Thoracic aorta (tissue), 2 donors: Measurements from ENCODE around the gene SH3RF2. TPM values are rescaled to one million over a fixed set of nuclear protein-coding genes. Genes with fewer than 3 reads are reported as not detected.
"Not testable (repeated sequence)": the region's sequence is repeated elsewhere in the genome, so short reads cannot be mapped to it uniquely, and the experiment has no call there.

Source experiments
- ATAC-seq: fragments of 150-250 bp; one replicate; pipeline ENCODE4 v1.8.0; 2017; ENCODE audit warnings: low read depth; ENCODE audit not compliant: insufficient number of reproducible peaks, low FRiP score
- DNase-seq: peaks from one replicate; pipeline ENCODE4 v3.0.0-alpha.2; 2020; ENCODE audit warnings: low spot score
- H3K27ac ChIP-seq, 2 donors: fragments of 200-600 bp; sonication (generic); 1 replicate in 1 of 2; 2 replicates in 1 of 2; pipeline ENCODE4 v1.5.1; 2016; ENCODE audit warnings: mild to moderate bottlenecking in 2 of 2, moderate library complexity in 2 of 2
- H3K27me3 ChIP-seq: fragments of 200-600 bp; sonication (generic); replicated peaks from 2 replicates; pipeline ENCODE4 v1.6.0; 2016; ENCODE audit warnings: mild to moderate bottlenecking; ENCODE audit not compliant: insufficient read depth
- H3K36me3 ChIP-seq: fragments of 200-600 bp; sonication (generic); one replicate; pipeline ENCODE4 v1.5.1; 2016
- H3K4me1 ChIP-seq, 2 donors: fragments of 200-600 bp; sonication (generic); 1 replicate in 1 of 2; 2 replicates in 1 of 2; pipeline versions ENCODE4 v1.5.1 to v1.6.0; 2016; ENCODE audit warnings: low read depth in 2 of 2, mild to moderate bottlenecking in 1 of 2; ENCODE audit not compliant: control insufficient read depth in 1 of 2
- H3K4me3 ChIP-seq: fragments of 200-600 bp; sonication (generic); 2 replicates; pipeline ENCODE4 v1.5.1; 2016; ENCODE audit warnings: mild to moderate bottlenecking
- H3K9me3 ChIP-seq: fragments of 200-600 bp; sonication (generic); 2 replicates; pipeline ENCODE4 v1.5.1; 2016
- total RNA-seq, 2 donors: library from RNA; depleted of rRNA; stranded (reverse); fragments of >200 nt; gene quantifications; one replicate each; pipeline versions ENCODE4 v1.1.0 to v1.2.3, GENCODE V29; 2016
- TF ChIP-seq, protein P1 (sequence below): fragments of 200-600 bp; sonication (generic); IDR thresholded peaks from one replicate; pipeline ENCODE4 v1.5.1; 2019; ENCODE audit warnings: antibody characterized with exemption

SH3RF2 gene
- total RNA-seq, 2 donors from 2014 or later = 8.1 to 16.4 TPM

DNA sequence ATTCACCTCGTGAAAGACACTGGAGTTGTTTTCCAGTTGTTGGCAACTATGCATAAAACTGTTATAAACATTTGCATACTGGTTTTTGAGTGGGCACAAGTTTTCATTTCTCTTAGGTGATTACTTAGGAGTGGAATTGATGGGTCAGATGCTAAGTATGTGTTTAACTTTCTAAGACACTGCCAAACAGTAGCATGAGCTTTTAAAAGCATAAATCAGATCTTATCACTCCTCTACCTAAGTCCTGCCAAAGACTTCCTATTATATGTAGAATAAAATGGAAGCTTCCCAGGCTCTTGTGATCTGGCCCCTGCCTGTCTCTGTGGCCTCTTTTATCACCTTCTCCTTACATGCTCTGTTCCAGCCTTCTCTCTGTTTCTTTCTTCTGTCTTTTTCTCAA, 72.6 kb downstream of the SH3RF2 start:
- Histone ChIP-seq H3K9me3 (no peaks in the 10 kb centered on the region), H3K36me3 (no peaks in the 10 kb centered on the region), H3K27ac (no peak overlapping the region), H3K27me3 (no peaks in the 10 kb centered on the region), H3K4me3 (no peak overlapping the region), H3K4me1 (peaks cover 10 to 17% of the 10 kb centered on the region in 2 donors)
- no peak for ATAC-seq
- TF ChIP-seq, protein P1, sequence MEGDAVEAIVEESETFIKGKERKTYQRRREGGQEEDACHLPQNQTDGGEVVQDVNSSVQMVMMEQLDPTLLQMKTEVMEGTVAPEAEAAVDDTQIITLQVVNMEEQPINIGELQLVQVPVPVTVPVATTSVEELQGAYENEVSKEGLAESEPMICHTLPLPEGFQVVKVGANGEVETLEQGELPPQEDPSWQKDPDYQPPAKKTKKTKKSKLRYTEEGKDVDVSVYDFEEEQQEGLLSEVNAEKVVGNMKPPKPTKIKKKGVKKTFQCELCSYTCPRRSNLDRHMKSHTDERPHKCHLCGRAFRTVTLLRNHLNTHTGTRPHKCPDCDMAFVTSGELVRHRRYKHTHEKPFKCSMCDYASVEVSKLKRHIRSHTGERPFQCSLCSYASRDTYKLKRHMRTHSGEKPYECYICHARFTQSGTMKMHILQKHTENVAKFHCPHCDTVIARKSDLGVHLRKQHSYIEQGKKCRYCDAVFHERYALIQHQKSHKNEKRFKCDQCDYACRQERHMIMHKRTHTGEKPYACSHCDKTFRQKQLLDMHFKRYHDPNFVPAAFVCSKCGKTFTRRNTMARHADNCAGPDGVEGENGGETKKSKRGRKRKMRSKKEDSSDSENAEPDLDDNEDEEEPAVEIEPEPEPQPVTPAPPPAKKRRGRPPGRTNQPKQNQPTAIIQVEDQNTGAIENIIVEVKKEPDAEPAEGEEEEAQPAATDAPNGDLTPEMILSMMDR = no peak
- DNase-seq = no peak

DNA sequence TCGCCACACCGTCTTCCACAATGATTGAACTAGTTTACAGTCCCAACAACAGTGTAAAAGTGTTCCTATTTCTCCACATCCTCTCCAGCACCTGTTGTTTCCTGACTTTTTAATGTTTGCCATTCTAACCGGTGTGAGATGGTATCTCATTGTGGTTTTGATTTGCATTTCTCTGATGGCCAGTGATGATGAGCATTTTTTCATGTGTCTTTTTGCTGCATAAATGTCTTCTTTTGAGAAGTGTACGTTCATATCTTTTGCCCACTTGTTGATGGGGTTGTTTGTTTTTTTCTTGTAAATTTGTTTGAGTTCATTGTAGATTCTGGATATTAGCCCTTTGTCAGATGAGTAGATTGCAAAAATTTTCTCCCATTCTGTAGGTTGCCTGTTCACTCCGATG, 74.1 kb downstream of the SH3RF2 start:
- H3K27me3 ChIP-seq, H3K27ac ChIP-seq, ATAC-seq, DNase-seq, H3K4me1 ChIP-seq, H3K9me3 ChIP-seq, H3K36me3 ChIP-seq, H3K4me3 ChIP-seq: not testable (repeated sequence)

DNA sequence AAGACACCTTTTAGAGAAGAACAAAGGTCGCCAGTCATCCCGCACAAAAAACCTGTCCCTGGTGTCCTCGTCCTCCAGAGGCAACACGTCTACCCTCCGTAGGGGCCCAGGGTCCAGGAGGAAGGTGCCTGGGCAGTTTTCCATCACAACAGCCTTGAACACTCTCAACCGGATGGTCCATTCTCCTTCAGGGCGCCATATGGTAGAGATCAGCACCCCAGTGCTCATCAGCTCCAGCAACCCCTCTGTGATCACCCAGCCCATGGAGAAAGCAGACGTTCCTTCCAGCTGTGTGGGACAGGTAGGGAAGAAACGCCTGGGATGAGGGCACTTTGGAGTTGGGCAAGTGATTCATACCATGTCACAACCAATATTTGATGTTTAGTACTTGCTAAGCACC, 77.4 kb downstream of the SH3RF2 start:
- H3K4me3 ChIP-seq = no peak overlapping the region
- H3K4me1 ChIP-seq = no peaks in the 10 kb centered on the region
- H3K27ac ChIP-seq = no peak overlapping the region
- no peaks in the 10 kb centered on the region for H3K9me3 ChIP-seq
- no peaks in the 10 kb centered on the region for H3K27me3 ChIP-seq
- DNase-seq = no peak
- TF ChIP-seq, protein P1 = no peak
- H3K36me3 ChIP-seq = peaks cover 6% of the 10 kb centered on the region
- no peak for ATAC-seq

DNA sequence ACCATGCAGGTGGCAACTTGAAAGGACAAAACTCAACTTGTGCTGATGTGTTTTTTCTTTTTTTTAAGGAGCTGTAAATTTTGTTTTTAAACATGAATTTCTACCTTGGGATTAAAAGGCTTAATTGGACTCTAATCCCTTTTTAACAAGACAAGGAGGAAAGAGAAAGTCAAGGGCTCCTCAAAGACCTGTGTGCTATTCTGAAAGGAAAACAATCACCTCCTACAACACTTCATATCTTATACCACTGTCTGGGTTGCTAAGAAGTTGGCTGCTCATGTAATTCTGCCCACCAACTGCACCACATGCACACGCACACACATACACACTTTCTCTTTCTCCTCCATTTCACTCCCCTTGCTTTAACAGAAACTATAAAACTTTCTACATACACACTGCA, 78.6 kb downstream of the SH3RF2 start:
- TF ChIP-seq, protein P1 = no peak
- no peak overlapping the region for H3K4me3 ChIP-seq
- H3K27ac ChIP-seq = no peak overlapping the region
- DNase-seq (no peak), ATAC-seq (no peak)
- H3K4me1 ChIP-seq = no peaks in the 10 kb centered on the region
- H3K9me3 ChIP-seq = no peaks in the 10 kb centered on the region
- H3K36me3 ChIP-seq = peaks cover 6% of the 10 kb centered on the region
- H3K27me3 ChIP-seq = no peaks in the 10 kb centered on the region

DNA sequence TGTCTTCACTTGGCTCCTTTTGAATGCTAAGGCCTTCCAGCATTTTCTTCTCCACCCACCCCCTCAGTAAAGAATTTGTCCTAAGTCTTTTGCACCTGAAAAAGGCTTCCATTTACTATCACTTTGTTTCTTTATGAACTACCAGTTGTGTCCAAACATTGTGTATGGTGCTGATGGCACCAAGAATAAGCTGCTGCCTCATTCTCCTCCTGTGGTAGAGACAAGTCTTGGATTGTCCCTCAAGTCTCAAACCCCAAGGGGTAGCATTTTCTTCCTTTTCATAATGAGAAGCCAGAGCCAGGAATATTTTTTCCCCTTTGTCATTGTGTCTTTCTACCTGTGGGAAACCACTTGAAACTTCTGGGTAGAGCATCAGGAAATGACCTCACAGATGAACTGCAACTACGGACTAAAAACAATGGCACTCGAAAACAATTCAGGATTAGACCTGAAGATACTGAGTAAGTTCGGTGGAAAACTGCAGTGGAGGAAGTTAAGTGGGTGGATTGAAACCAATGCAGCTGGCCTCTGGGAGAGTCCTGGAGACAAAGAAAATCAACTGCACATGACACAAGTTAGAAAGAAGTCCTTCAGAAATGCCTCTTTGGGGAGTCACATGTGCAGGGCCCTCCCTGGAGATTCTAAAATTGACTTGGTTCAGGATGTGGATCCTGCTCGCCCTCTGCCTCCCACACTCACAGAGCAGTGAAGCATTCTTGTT, 80.5 kb downstream of the SH3RF2 start:
- peaks cover 6% of the 10 kb centered on the region for H3K36me3 ChIP-seq
- H3K4me1 ChIP-seq = no peaks in the 10 kb centered on the region
- H3K27me3 ChIP-seq = no peaks in the 10 kb centered on the region
- no peak overlapping the region for H3K4me3 ChIP-seq
- ATAC-seq = no peak
- H3K9me3 ChIP-seq = no peaks in the 10 kb centered on the region
- TF ChIP-seq, protein P1 = no peak
- DNase-seq = no peak
- H3K27ac ChIP-seq = no peak overlapping the region
